NT2/D1 (cell line): ENCODE measurements around the gene OPN4.

Source experiments
- SUZ12 ChIP-seq: IDR thresholded peaks from 2 replicates; pipeline ENCODE4 v1.6.1; 2011; ENCODE audit not compliant: insufficient read length, insufficient read depth; ENCODE audit errors: extremely low read depth
- YY1 ChIP-seq: IDR thresholded peaks from 2 replicates; pipeline ENCODE4 v1.6.1; 2011; ENCODE audit not compliant: insufficient read length, insufficient read depth
- ZNF274 ChIP-seq: IDR thresholded peaks from 2 replicates; pipeline ENCODE4 v1.6.1; 2011; ENCODE audit warnings: mild to moderate bottlenecking, low read depth, low read length

- no peak for TF ChIP-seq YY1
- TF ChIP-seq ZNF274 = no peak
- no peak for TF ChIP-seq SUZ12
Observed at GRCh38 chr10:86707505-86707904, 53.2 kb downstream of the OPN4 start.
